OCI-LY1 (cell line): ENCODE results near the gene TARBP2.

Source experiments
- EZH2 ChIP-seq: fragments of 200-600 bp; sonication (generic), shearing (Covaris generic); IDR thresholded peaks from 2 replicates; pipeline ENCODE4 v1.8.0; 2017; ENCODE audit warnings: borderline replicate concordance, mixed run types, mild to moderate bottlenecking, antibody characterized with exemption, low read length, moderate library complexity, mixed read lengths
- TF ChIP-seq, protein P1 (sequence below): fragments of 200-600 bp; sonication (generic), shearing (Covaris generic); IDR thresholded peaks from 2 replicates; pipeline ENCODE4 v1.5.1; 2017; ENCODE audit warnings: mild to moderate bottlenecking, antibody characterized with exemption, low read length, moderate library complexity, mixed read lengths

DNA sequence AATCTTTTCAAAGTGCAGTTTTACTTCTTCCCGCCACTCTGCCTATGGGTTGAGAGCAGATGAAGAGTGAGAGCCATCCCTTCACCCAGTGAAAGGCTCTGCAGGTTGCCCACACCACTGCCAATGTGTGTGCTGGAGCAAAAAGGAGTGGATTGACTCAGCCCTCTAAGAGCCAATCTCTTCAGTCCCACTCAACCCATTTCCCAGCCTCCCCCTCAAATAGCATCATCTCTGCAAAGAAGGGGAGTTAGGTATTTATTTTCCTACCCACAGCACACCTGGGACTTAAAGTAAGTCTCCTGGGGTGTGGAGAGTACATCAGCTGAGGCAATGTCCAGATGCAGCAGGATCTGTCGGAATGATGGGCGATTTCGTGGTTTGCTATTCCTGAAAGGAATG lies 17.1 kb upstream of the TARBP2 start:
- TF ChIP-seq EZH2, result no peak
- TF ChIP-seq, protein P1, sequence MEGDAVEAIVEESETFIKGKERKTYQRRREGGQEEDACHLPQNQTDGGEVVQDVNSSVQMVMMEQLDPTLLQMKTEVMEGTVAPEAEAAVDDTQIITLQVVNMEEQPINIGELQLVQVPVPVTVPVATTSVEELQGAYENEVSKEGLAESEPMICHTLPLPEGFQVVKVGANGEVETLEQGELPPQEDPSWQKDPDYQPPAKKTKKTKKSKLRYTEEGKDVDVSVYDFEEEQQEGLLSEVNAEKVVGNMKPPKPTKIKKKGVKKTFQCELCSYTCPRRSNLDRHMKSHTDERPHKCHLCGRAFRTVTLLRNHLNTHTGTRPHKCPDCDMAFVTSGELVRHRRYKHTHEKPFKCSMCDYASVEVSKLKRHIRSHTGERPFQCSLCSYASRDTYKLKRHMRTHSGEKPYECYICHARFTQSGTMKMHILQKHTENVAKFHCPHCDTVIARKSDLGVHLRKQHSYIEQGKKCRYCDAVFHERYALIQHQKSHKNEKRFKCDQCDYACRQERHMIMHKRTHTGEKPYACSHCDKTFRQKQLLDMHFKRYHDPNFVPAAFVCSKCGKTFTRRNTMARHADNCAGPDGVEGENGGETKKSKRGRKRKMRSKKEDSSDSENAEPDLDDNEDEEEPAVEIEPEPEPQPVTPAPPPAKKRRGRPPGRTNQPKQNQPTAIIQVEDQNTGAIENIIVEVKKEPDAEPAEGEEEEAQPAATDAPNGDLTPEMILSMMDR, result no peak
